GM12865 (cell line): ENCODE data around the gene RASA3.

ENCODE experiments used
- DNase-seq: peaks from one replicate; pipeline ENCODE4 v3.0.0; 2010; ENCODE audit warnings: low read depth
- H3K4me3 ChIP-seq: 2 replicates; pipeline ENCODE4 v1.5.1; 2011; ENCODE audit warnings: mild to moderate bottlenecking, low read depth, low read length, control low read depth
- TF ChIP-seq, protein P1 (sequence below): IDR thresholded peaks from 2 replicates; pipeline ENCODE4 v1.5.1; 2011; ENCODE audit warnings: low read length, control low read depth, low read depth, inconsistent platforms; ENCODE audit not compliant: insufficient read depth; ENCODE audit errors: missing control alignments

The RASA3 gene

DNA sequence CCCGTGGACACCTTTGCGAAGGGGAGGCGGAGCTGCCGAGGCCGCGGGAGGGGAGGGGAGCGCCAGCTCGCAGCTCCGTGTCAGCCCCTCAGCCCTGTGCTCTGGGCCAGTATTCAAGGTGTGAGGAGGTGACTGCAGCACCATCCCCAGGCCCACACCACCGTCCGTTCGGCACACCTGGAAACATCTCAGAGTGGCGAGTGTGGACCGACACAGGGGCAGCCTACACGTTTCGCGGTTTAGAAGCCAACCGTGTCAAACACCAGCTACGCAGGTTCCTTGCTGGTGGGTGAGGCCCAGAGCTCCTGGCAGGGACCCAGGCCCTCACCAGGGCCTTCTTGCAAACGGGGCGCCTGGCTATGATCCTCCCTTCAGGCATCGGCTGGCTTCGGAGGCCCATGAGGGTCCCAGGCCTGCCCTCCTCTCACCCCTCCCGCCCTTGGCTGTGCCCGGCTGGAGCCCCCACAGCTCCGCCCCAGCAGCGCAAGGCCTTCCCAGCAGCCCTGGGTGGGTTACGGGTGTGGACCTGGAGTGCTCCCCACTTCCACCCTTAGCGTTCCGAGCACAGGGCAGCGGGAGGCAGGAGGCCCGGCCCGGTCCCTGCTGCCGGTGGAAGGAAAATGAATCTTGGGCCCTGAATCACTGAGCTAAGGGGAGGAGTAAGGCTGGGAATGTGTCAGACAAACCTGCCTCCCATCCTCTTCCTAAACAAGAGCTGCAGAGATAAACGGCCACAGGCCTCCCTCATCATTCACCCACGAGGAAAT, 159.8 kb downstream of the RASA3 start:
- DNase-seq, result no peak
- no peak overlapping the region for H3K4me3 ChIP-seq
- TF ChIP-seq, protein P1, sequence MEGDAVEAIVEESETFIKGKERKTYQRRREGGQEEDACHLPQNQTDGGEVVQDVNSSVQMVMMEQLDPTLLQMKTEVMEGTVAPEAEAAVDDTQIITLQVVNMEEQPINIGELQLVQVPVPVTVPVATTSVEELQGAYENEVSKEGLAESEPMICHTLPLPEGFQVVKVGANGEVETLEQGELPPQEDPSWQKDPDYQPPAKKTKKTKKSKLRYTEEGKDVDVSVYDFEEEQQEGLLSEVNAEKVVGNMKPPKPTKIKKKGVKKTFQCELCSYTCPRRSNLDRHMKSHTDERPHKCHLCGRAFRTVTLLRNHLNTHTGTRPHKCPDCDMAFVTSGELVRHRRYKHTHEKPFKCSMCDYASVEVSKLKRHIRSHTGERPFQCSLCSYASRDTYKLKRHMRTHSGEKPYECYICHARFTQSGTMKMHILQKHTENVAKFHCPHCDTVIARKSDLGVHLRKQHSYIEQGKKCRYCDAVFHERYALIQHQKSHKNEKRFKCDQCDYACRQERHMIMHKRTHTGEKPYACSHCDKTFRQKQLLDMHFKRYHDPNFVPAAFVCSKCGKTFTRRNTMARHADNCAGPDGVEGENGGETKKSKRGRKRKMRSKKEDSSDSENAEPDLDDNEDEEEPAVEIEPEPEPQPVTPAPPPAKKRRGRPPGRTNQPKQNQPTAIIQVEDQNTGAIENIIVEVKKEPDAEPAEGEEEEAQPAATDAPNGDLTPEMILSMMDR, result no peak

DNA sequence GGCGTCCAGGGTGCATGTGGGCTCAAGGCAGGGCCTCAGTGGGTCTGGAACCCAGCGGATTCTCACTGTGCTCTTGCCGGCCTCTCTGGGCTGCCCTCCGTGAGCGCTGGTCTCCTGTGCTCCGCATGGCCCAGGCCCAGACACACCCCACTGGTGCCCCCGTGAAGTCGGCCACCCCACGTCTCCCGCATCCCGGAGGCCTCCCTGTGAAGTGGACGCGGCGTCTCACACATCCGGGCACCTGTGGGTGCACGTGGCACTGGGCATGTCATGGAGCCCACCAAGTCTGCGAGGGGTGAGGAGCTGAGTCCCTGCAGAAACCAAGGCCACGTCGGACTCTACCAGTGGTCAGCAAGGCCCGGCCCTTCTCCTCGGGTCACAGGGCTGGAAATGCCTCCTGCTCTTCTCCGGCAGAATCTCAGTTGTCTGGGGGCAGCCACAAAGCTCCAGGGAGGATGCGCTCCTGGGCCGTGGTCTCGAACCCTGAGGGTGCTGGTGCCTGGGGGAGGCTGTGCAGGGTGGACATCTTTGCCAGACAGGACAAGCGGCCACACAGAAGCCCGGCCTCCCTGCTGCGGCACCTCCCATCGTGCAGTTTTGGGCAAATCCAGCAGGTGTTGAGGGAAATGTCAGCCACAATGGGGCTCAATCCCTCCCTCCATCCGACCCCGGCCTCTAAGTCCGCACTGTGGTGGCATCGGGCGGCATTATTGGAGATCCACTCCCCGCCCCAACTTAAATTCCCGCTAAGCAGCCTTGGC, 160.8 kb downstream of the RASA3 start:
- no peak for DNase-seq
- H3K4me3 ChIP-seq, result no peak overlapping the region
- TF ChIP-seq, protein P1, result no peak

- TF ChIP-seq, protein P1, result no peak
- H3K4me3 ChIP-seq, result no peak overlapping the region
- no peak for DNase-seq
These were observed 161.5 kb downstream of the RASA3 start for GRCh38 chr13:113970810-113971470.

- H3K4me3 ChIP-seq, result no peak overlapping the region
- TF ChIP-seq, protein P1, result no peak
- DNase-seq, result no peak
These were observed 162.3 kb downstream of the RASA3 start for GRCh38 chr13:113969973-113970611.

DNA sequence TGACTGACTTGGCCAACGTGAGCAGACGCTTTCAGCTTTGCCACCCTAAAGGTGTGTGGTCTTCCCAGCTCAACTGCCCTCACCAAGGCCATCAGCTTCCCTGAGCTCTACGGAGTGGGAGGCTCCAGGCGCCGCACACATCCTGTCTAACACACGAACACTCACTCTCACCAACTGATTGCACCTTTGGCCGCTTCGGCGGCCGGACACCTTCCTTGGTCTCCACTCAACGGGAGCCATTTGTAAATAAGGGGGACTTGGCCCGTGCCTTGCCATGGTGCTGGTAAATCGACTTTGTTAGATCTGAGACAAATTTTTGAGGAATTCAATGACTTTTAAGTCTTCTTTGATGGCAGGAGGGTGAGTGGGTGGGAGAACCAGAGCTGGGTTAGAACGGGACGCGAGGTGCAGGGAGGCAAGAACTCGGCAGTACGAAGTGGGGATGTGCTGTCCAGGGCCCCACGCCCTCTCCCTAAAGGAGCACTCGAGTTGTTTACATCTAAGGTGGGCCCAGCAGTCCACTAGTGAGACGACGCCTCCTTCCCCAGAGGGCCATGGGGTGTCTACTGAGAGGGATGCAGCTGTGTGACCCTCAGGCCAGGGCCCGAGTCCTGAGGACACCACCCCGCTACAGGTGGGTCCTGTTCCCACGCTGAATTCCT, 163.0 kb downstream of the RASA3 start:
- DNase-seq, result no peak

More for the DNA sequence above, 163.0 kb downstream of the RASA3 start:
- no peak overlapping the region for H3K4me3 ChIP-seq
- TF ChIP-seq, protein P1, result no peak
